Mesendoderm (in vitro differentiated cells): ENCODE data around the gene RFT1.

Experiments used
- DNase-seq: peaks from one replicate; pipeline ENCODE4 v3.0.0; 2013
- H2AK5ac ChIP-seq: 2 replicates; pipeline ENCODE4 v1.6.1; 2013; ENCODE audit warnings: low read length, inconsistent platforms
- H2BK120ac ChIP-seq: 2 replicates; pipeline ENCODE4 v1.6.1; 2013; ENCODE audit warnings: low read depth, mild to moderate bottlenecking, low read length, moderate library complexity, mixed read lengths
- H2BK15ac ChIP-seq: replicated peaks from 2 replicates; pipeline ENCODE4 v1.6.1; 2013; ENCODE audit warnings: low read depth, mild to moderate bottlenecking, moderate library complexity
- H2BK5ac ChIP-seq: 2 replicates; pipeline ENCODE4 v1.6.1; 2013; ENCODE audit warnings: low read length, inconsistent platforms
- H3K18ac ChIP-seq: 2 replicates; pipeline ENCODE4 v1.6.1; 2013; ENCODE audit warnings: mild to moderate bottlenecking, low read length, mixed read lengths
- H3K23ac ChIP-seq: one replicate; pipeline ENCODE4 v1.6.1; 2013; ENCODE audit warnings: low read length
- H3K27ac ChIP-seq: 2 replicates; pipeline ENCODE4 v1.5.1; 2013; ENCODE audit warnings: low read depth, mild to moderate bottlenecking, inconsistent platforms, low read length, moderate library complexity
- H3K27me3 ChIP-seq: 2 replicates; pipeline ENCODE4 v1.6.1; 2013; ENCODE audit warnings: low read length, control low read depth, mild to moderate bottlenecking, inconsistent platforms; ENCODE audit not compliant: insufficient read depth, poor library complexity
- H3K36me3 ChIP-seq: 2 replicates; pipeline ENCODE4 v1.6.1; 2013; ENCODE audit warnings: low read length, inconsistent platforms; ENCODE audit not compliant: control insufficient read depth, insufficient read depth
- H3K4ac ChIP-seq: one replicate; pipeline ENCODE4 v1.6.1; 2013; ENCODE audit warnings: low read depth, mild to moderate bottlenecking, low read length, moderate library complexity
- H3K4me1 ChIP-seq: 2 replicates; pipeline ENCODE4 v1.6.1; 2013; ENCODE audit warnings: low read depth, low read length, inconsistent platforms; ENCODE audit not compliant: control insufficient read depth
- H3K4me2 ChIP-seq: 2 replicates; pipeline ENCODE4 v1.6.1; 2013; ENCODE audit warnings: low read length
- H3K4me3 ChIP-seq: 2 replicates; pipeline ENCODE4 v1.5.1; 2013; ENCODE audit warnings: mild to moderate bottlenecking, low read length
- H3K56ac ChIP-seq: one replicate; pipeline ENCODE4 v1.6.1; 2013; ENCODE audit warnings: low read length
- H3K79me1 ChIP-seq: 2 replicates; pipeline ENCODE4 v1.6.1; 2013; ENCODE audit warnings: low read length, inconsistent platforms
- H3K79me2 ChIP-seq: 2 replicates; pipeline ENCODE4 v1.6.1; 2013; ENCODE audit warnings: mild to moderate bottlenecking, low read length; ENCODE audit not compliant: control insufficient read depth, insufficient read depth
- H3K9ac ChIP-seq: 2 replicates; pipeline ENCODE4 v1.6.1; 2013; ENCODE audit warnings: low read length, inconsistent platforms
- H4K5ac ChIP-seq: one replicate; pipeline ENCODE4 v1.6.1; 2013; ENCODE audit warnings: low read length
- H4K8ac ChIP-seq: one replicate; pipeline ENCODE4 v1.6.1; 2013; ENCODE audit warnings: low read depth, mild to moderate bottlenecking, control low read depth, low read length, moderate library complexity
- WGBS: extraction: QIAGEN DNeasy Blood & Tissue Kit; methylation state at CpG from one replicate; pipeline ENCODE4 v1.1.7; 2013; ENCODE audit warnings: low lambda C conversion rate, missing lambda C conversion rate; ENCODE audit not compliant: insufficient coverage; ENCODE audit errors: extremely low coverage; 5-methylcytosine and 5-hydroxymethylcytosine counted together

Gene RFT1

DNA sequence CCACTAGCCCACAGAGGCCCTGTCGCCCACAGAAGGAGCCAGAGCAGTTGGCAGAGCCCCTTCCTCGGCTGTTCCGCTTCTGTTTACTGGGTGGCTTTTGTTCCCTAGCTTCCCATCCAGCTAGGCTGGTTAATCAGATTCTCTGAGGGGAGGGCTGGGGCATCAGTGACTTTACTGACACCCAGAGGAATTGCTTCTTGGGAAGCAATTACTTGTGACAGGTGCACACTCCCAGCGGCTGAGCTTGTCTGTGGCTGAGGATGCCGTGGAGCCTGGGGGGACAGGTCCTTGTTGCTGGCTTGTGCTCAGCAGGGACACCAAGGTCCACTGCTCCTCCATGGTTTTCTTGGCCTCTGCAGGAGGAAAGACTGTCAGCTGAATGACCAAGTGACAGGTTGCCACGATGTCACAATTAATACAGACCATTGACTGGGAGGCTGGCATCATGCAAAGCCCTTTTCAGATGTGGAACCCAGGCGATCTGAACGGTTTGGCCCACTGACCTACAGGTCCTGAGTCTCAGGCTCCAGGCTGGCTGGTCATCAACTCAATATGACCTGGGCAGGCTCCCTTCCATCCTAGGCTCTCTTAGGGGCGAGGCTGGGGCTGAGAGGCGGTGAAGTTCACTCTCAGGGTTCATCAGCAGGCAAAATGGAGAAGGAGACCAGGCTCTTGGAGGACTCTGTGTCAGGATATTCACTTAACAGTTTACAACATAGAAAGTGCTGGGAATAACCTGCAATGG lies 52.6 kb downstream of the RFT1 start:
- Histone ChIP-seq H3K36me3 (no peaks in the 10 kb centered on the region), H3K23ac (no peak overlapping the region), H4K8ac (no peak overlapping the region), H3K4ac (no peak overlapping the region), H3K56ac (no peak overlapping the region), H3K18ac (no peak overlapping the region), H3K79me1 (no peaks in the 10 kb centered on the region), H3K27ac (no peak overlapping the region), H2AK5ac (no peak overlapping the region), H2BK15ac (no peak overlapping the region), H3K27me3 (no peaks in the 10 kb centered on the region), H3K9ac (no peak overlapping the region), H4K5ac (no peak overlapping the region), H3K4me2 (no peak overlapping the region), H3K4me1 (no peaks in the 10 kb centered on the region), H2BK120ac (no peak overlapping the region), H3K4me3 (no peak overlapping the region), H2BK5ac (no peak overlapping the region), H3K79me2 (no peaks in the 10 kb centered on the region)
- DNase-seq: no peak
- no CpG with 5 or more reads among the region's 10 CpGs for WGBS

DNA sequence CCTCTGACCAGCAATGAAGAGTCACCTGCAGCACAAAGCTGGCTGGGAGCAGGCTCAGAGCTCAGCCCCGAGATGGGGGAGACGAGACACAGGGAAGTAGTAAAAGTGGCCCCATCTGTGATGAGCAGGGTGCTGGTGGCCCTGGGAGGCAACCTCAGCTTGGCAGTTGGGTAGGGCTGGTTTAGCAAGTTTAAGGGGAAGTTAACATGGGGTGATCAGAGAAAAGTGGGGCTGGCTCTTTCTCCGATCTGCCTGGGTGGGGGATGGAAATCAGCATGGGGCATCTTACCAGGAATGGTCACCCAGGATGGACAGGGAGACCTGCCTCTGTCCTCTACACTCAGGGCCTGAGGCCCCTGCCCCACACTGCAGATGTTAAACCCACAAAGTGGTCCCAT lies 54.5 kb downstream of the RFT1 start:
- Histone ChIP-seq H2BK120ac (no peak overlapping the region), H3K79me2 (no peaks in the 10 kb centered on the region), H3K4ac (no peak overlapping the region), H3K18ac (no peak overlapping the region), H3K23ac (no peak overlapping the region), H3K27me3 (no peaks in the 10 kb centered on the region), H3K4me3 (no peak overlapping the region), H2BK15ac (no peak overlapping the region), H3K4me2 (no peak overlapping the region), H2BK5ac (no peak overlapping the region), H3K36me3 (no peaks in the 10 kb centered on the region), H4K5ac (no peak overlapping the region), H4K8ac (no peak overlapping the region), H3K9ac (no peak overlapping the region), H2AK5ac (no peak overlapping the region), H3K79me1 (no peaks in the 10 kb centered on the region), H3K4me1 (peaks cover 3% of the 10 kb centered on the region), H3K27ac (no peak overlapping the region), H3K56ac (no peak overlapping the region)
- WGBS: no CpG with 5 or more reads among the region's 3 CpGs
- no peak for DNase-seq

DNA sequence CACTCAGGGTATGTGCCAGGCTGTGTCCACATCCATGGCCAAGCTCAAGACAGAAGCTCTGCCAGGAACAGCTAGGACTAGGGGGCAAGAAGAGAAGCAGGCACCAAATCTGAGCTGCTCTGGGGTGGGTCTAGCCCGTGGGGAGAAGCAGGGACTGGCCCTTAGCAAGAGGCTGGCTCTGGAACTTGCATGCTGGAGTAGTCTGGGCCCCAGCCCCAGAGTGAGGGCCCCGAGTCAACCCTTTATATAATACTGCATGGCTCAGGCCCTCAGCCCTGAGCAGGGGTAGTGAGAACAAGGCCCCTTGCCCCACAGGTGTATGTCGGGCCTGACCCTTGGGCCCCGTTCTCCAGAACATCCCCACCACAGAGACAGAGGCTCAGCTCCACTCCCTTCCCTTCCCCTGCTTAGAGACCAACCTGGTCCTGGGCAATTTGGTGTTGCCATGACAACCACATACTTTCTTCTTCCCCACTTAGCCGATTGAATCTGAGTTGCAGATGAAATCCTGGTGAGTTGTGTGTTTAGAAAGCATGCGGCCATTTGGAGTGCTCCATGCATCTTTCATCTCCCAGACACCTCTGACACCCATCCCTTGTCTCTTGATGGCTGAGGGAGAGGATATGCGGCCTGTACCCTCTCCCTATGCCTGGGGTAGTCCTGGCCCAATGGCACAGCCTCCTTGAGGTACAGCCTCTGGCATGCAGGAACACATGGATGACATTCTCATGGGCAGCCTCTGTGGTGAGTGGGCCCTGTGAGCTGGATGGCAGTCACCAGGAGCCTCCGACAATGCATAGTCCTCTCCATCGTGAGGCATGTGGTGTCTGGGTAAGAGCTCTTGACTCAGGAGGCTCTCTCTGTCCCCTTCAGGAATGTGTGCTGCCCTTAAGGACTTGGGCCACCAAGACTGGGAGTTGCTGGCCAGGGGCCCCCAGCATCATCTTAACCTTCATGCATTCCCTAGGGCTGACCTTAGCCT lies 55.2 kb downstream of the RFT1 start:
- no peak overlapping the region for H4K5ac ChIP-seq

DNA sequence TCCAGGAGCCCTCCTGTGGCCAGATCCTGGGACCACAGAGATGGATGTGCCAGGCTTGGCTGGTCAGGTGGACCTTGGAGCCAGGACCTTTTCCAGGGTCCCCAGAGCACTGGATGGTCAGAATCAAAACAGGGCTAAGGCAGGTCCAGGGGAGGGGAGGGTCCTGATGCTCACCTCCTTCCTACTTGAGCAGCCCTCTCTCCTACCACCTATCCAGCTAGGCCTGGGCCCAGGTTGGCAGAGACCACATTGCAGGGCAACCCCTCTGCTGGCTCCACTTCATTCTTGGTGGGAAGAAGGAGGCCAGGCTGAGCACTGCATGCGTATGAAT lies 55.9 kb downstream of the RFT1 start:
- H2BK5ac ChIP-seq: no peak overlapping the region
- no peaks in the 10 kb centered on the region for H3K79me2 ChIP-seq
- no peak overlapping the region for H3K4ac ChIP-seq
- H3K4me3 ChIP-seq: no peak overlapping the region
- no peak overlapping the region for H2BK15ac ChIP-seq
- no peaks in the 10 kb centered on the region for H3K36me3 ChIP-seq
- H3K27ac ChIP-seq: no peak overlapping the region
- H4K5ac ChIP-seq: no peak overlapping the region
- no peak overlapping the region for H4K8ac ChIP-seq
- H3K18ac ChIP-seq: no peak overlapping the region
- H2AK5ac ChIP-seq: no peak overlapping the region
- H2BK120ac ChIP-seq: no peak overlapping the region
- no peak for DNase-seq
- no peak overlapping the region for H3K4me2 ChIP-seq
- peaks cover 3% of the 10 kb centered on the region for H3K4me1 ChIP-seq
- no peak overlapping the region for H3K9ac ChIP-seq
- no peaks in the 10 kb centered on the region for H3K79me1 ChIP-seq
- H3K23ac ChIP-seq: no peak overlapping the region
- H3K56ac ChIP-seq: no peak overlapping the region
- no CpG with 5 or more reads among the region's 1 CpG for WGBS
- no peaks in the 10 kb centered on the region for H3K27me3 ChIP-seq

More for the DNA sequence above, 55.2 kb downstream of the RFT1 start:
- no peaks in the 10 kb centered on the region for H3K79me2 ChIP-seq
- no peaks in the 10 kb centered on the region for H3K79me1 ChIP-seq
- no peak overlapping the region for H2AK5ac ChIP-seq
- no peak overlapping the region for H4K8ac ChIP-seq
- no peak overlapping the region for H3K23ac ChIP-seq
- no CpG with 5 or more reads among the region's 9 CpGs for WGBS
- H2BK15ac ChIP-seq: no peak overlapping the region
- H3K27ac ChIP-seq: no peak overlapping the region
- H3K9ac ChIP-seq: no peak overlapping the region
- H3K4me3 ChIP-seq: no peak overlapping the region
- no peak overlapping the region for H2BK120ac ChIP-seq
- no peak overlapping the region for H3K4ac ChIP-seq
- no peaks in the 10 kb centered on the region for H3K27me3 ChIP-seq
- peaks cover 3% of the 10 kb centered on the region for H3K4me1 ChIP-seq
- H3K56ac ChIP-seq: no peak overlapping the region
- no peak overlapping the region for H2BK5ac ChIP-seq
- no peaks in the 10 kb centered on the region for H3K36me3 ChIP-seq
- no peak for DNase-seq
- H3K18ac ChIP-seq: no peak overlapping the region
- H3K4me2 ChIP-seq: no peak overlapping the region

DNA sequence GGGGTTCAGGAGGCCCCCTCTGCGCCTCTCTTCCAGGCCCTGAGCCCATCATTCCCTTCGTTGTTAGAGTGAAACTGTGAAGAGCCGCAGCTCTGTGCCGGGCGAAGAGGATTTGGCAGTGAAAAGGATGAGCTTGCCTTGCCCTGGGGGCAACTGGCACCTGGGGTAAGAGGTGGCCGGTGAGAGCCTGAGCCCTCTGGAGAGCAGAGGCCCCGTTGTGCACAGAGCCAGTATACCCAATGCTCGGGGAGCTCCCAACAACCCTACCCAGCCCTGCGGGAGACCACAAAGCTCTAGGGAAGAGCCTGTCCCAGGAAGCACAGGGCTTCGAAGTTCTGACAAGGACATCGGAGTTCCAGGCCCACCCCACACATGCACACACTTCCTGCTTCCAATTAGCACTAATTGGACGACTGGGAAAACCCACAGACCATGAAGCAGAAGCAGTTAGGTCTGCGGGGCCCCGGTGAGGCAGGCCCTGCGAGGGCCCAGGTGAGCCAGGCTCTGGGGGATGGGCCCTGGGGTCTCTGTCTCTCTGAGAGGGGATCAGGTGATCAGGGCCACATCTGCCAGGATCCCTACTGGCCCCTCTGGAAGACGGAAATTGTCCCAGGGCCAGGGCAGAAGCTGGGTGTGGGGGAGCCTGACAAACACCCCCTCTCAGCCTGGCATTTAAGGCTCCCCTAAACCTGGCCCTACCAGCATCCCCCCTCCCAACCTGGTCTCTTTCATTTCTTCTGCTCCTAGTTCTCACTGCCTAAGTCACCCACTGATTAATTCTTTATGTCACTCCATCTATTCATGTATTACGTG lies 56.5 kb downstream of the RFT1 start:
- no CpG with 5 or more reads among the region's 17 CpGs for WGBS

More for the DNA sequence above, 56.5 kb downstream of the RFT1 start:
- Histone ChIP-seq H3K36me3 (no peaks in the 10 kb centered on the region), H4K8ac (no peak overlapping the region), H3K4ac (no peak overlapping the region), H3K56ac (peak overlapping the region; percentile 73), H2BK15ac (no peak overlapping the region), H3K4me2 (no peak overlapping the region), H3K27me3 (no peaks in the 10 kb centered on the region), H3K4me1 (peaks cover 3% of the 10 kb centered on the region), H3K23ac (no peak overlapping the region), H3K18ac (no peak overlapping the region), H2BK120ac (no peak overlapping the region), H3K79me1 (no peaks in the 10 kb centered on the region), H4K5ac (no peak overlapping the region), H2AK5ac (no peak overlapping the region), H2BK5ac (no peak overlapping the region), H3K27ac (no peak overlapping the region), H3K9ac (peak overlapping the region; percentile 2), H3K79me2 (no peaks in the 10 kb centered on the region), H3K4me3 (no peak overlapping the region)
- no peak for DNase-seq
